NCI-H460 (cell line): ENCODE measurements around the gene LRRC74A. TPM values are rescaled to one million over a fixed set of nuclear protein-coding genes. Genes with fewer than 3 reads are reported as not detected.

ENCODE experiments used
- DNase-seq: peaks from one replicate; pipeline ENCODE4 v3.0.0-alpha.2; 2016; ENCODE audit warnings: low read depth; ENCODE audit errors: extremely low read depth
- total RNA-seq: library from RNA; depleted of rRNA; stranded (reverse); fragments of >200 nt; shearing (Covaris generic); gene quantifications from 2 replicates; pipeline ENCODE4 v1.2.3, GENCODE V29; 2014; rRNA removed

The LRRC74A gene
- total RNA-seq, 1 experiment from 2014 or later = not detected

DNA sequence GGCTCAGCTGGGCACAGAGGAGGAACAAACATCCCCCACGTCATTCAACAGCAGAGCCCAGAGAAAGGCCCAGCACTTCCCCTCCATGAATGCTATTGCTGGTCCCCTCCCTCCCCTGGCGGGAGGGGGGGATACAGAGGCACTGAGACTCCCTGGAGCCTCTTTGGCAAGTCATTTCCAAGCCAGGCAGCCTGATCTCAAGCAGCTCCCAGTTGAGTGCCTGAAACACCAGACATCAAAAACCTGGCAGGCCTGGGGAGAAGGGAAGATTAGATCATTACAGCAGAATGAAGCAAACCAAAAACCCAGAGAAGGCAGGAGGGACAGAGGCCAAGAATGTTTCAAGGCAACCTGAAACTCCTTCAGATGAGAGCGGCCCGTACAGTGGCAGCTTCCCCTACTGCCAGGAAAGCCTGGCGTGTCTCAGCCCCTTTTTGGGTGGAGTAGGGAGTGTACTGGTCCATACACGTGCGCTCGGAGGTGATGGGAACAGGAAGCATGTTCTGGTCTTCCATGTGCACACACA is 92.1 kb downstream of the LRRC74A start:
- DNase-seq = no peak

DNA sequence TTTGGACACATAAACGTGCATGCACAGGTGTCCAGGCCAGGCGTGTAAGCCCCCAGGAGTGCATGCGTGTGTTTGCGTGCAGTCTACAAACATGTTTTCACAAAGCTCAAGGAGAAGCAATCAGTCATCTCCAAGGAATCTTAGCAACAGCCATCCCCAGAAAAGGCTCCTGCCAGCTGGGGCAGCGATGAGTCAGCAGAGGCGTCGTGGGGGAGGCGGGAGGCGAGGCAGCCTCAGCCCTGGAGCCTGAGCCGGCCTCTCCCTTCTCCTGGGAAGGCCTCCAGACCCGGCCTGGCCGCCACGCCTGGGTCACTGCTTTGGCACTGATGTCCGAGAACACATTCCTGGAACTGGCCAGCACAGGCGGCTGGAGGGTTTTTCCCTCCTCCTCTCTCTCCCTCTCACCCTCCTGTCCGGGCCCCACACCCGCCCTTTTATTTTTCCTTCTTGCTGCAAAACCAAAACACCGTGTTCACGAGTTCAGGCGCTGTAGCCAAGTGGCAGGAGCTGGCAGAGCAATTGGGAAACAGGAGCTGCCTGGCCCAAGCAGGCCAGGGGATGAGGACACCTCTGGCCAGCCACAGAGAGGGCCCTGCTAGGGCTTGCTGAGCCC is 92.7 kb downstream of the LRRC74A start:
- DNase-seq = peak; percentile 88

Other genes with a start within 250 kb of the LRRC74A start
- gene VASH1, start 64.9 kb upstream of the LRRC74A start, total RNA-seq = 0.81 and 1.0 TPM in 2 replicates
- gene ANGEL1, start 13.5 kb upstream of the LRRC74A start, total RNA-seq = 13.5 and 14.8 TPM in 2 replicates
- 31.5 and 36.7 TPM in 2 replicates for gene IRF2BPL, start 202.3 kb downstream of the LRRC74A start, total RNA-seq